ENCODE results near the gene PSMB8.
"Not testable (repeated sequence)": the region's sequence is repeated elsewhere in the genome, so short reads cannot be mapped to it uniquely, and the experiment has no call there.

PSMB8 gene

DNA sequence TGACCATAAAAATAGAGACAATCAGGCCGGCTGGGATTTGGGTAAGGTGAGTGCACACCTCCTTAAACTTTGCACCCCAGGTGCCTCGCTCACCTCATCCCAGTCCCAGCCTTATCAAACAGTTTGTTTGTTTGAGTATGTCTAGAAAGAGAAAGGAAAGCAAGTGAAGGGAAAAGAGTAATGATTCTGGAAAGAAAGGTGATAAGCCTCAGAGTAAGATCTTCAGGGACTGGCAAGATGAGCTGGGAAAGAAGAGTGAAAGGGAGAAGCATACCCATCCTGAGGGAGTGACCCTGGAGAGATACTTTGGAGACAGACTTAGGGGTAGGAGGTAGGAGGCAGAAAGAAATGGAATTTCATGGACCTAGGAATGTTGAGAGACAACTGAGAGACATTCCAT is 7.0 kb downstream of the PSMB8 start:
- DNase-seq, result no peak

- no peak for DNase-seq
These were observed 8.5 kb downstream of the PSMB8 start for GRCh38 chr6:32835167-32835893.

DNA sequence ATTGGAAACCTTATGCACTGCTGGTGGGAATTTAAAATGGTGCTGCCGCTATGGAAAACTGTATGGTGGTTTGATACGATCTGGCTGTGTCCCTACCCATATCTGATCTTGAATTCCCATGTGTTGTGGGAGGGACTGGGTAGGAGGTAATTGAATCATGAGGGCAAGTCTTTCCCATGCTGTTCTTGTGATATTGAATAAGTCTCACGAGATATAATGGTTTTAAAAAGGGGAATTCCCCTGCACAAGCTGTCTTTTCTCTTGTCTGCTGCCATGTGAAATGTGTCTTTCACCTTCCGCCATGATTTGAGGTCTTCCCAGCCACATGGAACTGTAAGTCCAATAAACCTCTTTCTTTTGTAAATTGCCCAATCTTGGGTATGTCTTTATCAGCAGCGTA is 10.2 kb downstream of the PSMB8 start:
- DNase-seq, result no peak

GRCh38 chr6:32832535-32832934 is 11.3 kb downstream of the PSMB8 start:
- no peak for DNase-seq

DNA sequence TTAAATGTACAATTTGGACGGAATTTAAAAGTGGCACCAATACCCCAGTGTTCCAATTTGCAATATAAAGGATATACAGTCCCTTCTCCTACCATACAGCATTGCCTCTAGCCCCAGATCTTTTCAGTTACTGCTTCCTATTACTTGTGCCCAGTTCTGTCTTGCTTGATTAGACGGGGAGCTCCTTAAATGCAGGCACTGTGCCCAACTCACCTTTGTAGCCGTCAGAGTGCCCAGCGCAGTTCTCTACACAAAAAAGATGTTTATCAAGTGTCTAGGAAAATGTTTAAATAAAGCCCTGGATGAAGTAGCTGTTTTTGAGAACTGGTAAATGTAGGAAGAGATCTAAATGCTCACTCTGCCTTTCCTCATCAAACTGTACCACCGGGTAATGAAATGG is 12.9 kb downstream of the PSMB8 start:
- no peak for DNase-seq

DNA sequence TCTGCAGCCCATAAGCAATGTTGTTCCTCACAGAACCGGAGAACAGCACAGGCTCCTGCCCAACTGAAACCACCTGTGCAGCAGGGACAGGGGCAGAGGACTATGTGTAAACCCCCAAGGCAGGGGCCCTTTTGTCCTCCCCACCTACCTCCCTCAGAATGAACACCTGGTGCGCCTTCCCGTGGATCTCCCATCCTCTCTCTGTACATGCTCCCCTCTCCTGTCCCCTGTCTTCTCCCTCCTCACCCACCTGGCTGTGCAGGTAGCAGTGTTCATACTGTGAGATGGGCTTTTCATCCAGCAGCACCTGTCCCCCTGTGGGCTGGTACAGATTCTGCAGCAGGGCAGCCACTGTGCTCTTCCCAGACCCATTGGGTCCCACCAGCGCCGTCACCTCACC is 13.8 kb downstream of the PSMB8 start:
- no peak for DNase-seq

GRCh38 chr6:32829495-32829894 is 14.4 kb downstream of the PSMB8 start:
- DNase-seq, result no peak

DNA sequence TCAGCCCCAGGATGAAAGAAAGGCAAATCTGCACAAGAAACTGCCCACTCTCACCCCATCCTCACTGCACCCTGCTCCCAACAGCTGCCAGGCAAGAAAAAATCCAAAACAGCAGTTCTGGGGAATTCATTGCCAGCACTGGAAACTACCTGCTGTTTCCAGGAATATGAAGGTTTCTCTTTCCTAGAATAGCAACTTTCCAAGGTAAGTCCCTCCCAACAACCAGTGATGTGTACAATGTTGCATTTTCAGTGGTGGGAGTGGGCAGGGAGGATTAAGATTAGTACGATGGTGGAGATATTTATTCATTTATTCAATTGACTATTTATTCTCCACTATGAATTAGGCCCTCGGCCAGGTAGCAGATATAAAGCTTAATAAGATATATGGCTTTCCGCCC is 16.8 kb downstream of the PSMB8 start:
- no peak for DNase-seq

GRCh38 chr6:32825966-32826365 is 17.9 kb downstream of the PSMB8 start:
- DNase-seq, result no peak

DNA sequence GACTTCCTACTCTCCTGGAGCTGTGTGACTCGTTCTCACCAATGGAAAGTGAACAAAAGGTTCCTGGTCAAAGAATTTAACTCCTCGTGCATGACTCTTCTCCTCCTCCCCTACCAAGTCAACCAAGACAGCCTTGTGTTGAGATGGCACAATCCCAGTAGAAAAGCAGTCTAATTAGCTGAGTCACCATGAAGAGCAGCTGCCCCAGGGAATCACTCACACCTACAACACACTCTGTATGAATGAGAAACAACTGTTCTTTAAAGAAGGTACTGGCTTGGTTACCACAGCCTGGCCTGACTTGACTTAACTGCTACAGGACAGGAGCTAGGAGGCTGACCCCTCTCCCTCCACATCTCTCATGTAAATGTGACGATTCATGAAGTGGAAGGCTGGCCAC is 24.1 kb downstream of the PSMB8 start:
- DNase-seq, result no peak

- no peak for DNase-seq
These were observed 25.0 kb downstream of the PSMB8 start for GRCh38 chr6:32818867-32819266.

GRCh38 chr6:32816746-32817204 is 27.1 kb downstream of the PSMB8 start, which contains the start of gene HLA-DOB:
Gene HLA-DOB (minus strand): TSS chr6:32817002. CDS start chr6:32816951, 51 bp downstream.
- no peak for DNase-seq

GRCh38 chr6:32815996-32816395 is 27.9 kb downstream of the PSMB8 start:
- no peak for DNase-seq

GRCh38 chr6:32815115-32815514 is 28.7 kb downstream of the PSMB8 start:
- DNase-seq, result no peak

- DNase-seq, result no peak
These were observed 29.7 kb downstream of the PSMB8 start for GRCh38 chr6:32814145-32814544.

DNA sequence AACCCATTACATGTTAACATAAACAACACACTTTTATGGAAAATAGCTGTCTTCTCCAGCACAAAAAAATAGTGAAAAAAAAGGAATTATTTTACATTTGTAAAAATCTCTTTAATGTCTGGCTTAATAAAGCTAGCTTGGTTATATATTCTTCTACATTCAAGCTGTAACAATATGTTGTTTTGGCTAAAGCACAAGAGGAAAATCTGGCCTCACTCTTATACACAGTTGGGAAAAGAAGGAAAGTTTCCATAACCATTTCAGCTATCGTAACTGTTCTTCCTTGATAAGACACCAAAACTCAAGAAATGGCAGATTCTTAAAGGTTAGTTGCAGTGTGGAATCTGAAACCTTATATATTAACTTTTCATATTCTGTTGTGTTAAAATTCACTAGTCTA is 34.7 kb downstream of the PSMB8 start:
- no peak for DNase-seq

DNA sequence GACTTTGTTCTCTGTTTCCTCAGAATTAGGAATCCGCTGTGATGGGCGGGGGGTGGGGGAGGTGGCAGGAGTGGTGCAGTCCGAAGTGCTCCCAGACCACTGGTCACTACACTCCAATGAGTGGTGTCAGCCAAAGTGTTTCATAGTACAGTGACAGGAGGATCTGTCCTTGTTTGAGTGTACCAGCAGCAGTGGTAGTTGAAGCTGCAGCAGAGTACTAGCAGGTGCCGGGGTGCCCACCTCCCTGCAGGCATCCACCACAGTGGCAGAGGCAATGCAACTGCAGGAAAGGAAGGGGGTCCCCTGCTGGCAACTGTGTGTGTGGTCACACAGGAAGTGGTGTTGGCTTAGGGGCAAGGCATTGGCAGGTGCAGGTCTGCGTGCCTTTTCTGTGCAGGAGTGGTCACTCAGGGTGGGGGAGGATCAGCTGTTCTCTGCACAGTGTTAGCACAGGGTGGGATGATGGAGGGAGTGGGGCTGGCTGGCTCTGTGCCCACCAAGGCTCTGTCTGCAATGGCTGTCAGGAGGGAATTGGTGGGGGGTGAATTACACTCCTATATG is 36.7 kb downstream of the PSMB8 start:
- no peak for DNase-seq

GRCh38 chr6:32805404-32805803 is 38.4 kb downstream of the PSMB8 start:
- not testable (repeated sequence) for DNase-seq

GRCh38 chr6:32803416-32803815 is 40.4 kb downstream of the PSMB8 start:
- DNase-seq, result no peak

- DNase-seq, result no peak
These were observed 44.1 kb downstream of the PSMB8 start for GRCh38 chr6:32799740-32800139.

DNA sequence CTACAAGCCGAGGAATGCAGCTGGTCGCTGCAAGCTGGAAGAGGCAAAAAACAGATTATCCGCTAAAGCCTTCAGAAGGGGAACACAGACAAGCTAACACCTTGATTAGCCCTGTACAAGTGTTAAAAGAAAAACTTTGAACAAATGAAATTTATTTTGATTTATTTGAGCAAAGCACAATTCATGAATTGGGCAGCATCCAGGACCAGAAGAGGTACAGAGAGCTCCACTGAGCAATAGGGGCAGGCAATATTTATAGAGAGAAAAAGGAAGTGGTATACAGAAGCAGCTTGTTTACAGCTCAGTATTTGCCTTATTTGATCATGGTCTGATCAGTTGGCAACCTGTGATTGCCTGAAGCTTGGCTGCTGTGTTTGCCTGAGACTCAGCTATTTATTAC is 44.7 kb downstream of the PSMB8 start:
- DNase-seq, result no peak

DNA sequence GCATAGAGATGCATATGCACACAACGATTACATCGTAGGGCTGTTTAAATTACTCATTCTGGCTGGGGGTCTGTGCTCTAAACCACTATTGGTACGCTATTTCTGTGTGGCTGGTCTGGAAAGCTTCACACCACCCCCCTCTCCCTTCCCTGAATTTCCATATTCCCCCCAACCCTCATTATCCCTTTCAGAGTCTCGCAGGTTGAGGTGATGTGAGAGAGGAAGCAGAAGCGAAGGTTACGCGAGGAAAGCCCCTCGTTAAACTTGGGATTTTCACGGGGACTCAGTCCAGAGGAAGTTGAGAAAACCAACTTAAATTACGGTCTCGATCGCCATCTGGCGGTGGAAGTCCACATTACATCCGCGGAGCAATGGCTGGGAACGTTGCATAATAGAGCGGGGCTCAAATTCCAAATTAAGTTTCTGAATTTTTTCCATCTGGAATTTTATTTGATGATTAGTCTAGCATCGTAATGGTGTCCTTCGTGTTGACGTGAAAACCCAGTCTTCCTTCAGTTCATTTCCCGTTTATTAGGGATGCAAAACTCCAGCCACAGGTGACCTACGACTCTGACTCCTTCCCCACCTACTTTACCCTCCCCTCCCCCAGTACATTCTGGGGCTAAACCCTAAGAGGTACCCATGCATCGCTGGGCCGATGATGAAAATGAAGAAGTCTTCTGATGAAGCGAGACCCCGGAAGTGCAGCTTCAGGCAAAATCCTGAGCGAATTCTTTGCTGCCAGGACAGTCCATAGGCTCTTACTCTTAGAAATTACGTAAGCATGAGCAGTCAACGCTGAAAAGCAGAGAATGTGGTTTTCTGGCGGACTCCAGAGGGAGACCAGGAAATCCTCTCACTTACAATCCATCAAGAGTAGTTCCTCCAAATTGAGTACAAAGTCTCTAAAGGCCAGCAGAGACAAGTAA is 46.7 kb downstream of the PSMB8 start:
- DNase-seq, result peak; percentile 2 to 58

DNA sequence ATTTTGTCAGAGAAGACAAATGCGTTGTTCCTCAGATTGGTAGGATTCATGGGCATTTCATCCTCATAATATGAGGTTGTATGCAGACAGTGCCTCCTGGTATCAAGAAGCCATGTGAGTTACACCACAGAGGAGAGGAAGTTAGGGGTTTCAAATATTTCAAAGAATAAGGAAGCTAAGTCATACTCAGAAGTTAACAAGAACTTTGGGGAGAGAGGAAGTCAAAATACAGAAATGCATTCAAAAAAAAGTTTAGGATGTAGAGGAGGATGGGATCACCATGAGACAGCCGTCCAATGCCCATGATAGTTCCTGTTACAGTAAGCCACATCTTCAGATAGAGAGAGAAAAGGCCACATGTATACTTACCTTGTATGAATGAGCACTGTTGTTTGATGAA is 49.3 kb downstream of the PSMB8 start:
- DNase-seq, result no peak
